GM21786 (cell line): Measurements from ENCODE around the gene LPA.
"Not testable (repeated sequence)": the region's sequence is repeated elsewhere in the genome, so short reads cannot be mapped to it uniquely, and the experiment has no call there.

ENCODE experiments used
- ATAC-seq: cut with Tn5 transposase; IDR thresholded peaks from one replicate; pipeline ENCODE4 v1.9.1; 2021; ENCODE audit not compliant: unreplicated experiment

LPA gene

DNA sequence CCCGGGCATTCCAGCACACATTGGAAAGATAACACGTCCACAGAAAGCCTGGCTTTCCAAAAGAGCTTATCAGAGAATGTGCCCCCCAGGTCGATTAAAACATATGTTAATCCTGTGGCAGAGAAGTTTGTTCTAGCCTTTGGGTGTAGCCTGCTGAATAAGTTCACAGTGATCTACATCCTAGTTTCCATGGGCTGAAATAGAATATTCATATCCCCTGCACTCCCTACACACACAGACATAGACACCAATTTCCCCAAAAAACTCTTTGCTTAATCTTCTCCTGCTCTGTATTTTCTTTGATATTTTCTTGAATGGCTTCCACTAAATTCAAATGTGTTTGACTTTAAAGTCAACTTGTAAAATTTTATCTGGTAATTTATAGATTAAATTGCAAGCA is 1.6 kb downstream of the LPA start:
- no peak for ATAC-seq

DNA sequence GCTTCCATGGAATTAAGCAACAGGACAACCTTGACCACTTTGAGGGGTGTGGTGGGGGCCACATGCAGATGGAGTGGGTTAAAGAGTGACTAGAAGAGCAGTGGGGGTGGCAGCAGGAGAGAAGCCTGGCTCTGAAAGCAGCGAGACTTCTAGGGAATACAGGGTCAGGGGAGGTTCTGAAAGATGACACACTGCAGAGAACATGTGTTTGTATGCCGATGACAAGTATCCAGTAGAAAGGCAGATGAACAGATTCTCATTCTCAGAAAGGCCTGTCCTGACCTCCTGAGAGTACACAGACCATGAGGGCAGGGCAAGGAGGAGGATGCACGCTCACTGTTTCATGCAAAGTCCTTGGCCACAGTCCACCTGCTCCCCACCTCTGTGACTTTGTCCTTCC is 2.9 kb downstream of the LPA start:
- no peak for ATAC-seq

DNA sequence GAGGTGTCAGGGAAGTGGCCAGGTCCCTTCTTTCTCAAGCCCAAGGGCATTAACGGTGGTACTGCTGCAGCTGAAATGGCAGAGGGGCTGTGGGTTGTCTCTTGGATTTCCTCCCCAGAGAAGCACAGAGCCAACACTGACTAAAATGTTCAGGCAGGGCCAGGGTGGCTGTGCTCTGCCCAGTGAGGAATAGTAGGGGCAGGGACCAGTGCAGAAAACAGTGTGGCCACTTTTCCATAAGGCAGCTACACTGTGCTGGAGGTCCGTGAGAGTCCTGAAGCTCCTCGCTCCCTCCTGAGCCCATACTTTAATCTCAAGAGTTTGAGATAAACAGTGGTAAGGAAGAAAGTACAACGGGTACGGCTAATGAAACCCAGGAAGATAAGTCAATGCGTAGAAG is 4.5 kb downstream of the LPA start:
- ATAC-seq: no peak

DNA sequence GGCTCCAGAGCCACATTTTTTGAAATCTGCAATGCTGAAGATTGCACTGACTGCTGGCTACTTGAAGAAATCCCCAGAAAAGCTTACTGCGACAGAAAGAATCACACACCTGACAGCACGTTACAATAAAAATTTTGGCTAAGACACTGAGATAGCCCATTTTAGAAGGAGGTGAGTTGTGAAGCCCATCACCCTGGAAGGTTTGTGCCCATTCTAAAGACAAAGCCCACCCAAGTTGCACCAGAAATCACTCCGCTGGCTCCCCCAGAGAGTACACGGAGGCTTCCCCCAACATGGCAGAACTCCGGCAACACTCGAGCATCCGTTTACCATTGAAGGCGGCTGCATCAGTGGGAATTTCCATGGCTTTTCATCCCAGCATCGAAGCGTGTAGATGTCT is 29.4 kb downstream of the LPA start:
- ATAC-seq: no peak

DNA sequence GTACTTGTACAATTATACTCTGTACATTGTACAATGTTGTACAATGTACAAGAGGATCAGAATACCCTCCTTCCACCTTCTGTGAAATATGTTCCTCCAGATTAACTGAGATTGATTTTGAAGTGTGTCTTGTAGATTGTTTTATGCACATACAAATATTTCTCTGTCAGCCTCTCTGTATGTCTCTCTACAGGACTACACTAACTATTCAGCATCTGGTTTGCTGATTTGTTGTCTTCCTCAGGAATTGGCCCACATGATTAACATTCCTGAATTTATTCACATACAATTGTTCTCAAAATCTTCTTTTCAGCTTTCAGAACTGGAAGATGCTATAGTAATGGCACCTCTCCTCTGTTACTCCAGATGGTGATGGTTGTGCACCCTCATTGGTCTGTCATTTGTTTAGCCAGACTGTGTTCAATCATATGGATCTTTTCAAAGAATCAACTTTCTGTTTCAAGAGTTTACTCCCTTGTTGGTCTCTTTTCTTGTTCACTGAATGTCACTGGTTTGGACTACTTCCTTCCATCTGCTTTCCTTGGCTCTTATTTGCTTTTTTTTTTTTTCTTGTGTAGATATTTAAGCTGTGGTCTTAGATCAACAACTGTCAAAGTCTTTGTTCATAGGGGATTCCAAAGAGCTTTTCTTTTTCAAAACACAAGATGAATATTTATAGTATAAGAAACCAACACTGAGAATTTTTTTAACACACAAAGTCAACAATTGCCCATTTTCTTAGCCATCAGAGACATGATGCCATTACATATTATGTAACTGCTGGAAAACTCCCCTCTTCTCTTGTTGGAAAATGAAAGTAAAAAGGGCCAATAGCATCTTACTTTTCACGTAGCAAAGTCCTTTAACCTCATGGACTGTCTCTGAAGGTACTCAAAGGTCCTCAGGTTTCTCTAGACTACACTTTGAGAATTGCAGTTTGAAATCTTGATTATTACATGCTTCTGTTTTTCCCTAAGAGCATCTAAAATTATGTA is 67.9 kb downstream of the LPA start:
- no peak for ATAC-seq

DNA sequence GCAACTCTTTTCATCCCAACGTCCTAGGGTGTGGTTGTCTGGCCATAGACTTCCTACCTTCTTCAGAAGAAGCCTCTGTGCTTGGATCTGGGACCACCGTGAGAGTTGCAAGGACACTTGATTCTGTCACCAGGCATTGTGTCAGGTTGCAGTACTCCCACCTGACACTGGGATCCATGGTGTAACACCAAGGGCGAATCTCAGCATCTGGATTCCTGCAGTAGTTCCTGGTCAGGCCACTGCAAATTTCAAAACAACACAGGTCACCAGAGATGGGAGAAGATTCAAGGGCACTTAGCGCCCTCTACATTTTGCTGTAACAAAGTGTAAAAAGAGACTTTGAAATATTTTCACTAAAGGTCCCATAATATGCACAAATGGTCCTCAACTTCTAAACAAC is 68.8 kb downstream of the LPA start:
- ATAC-seq: not testable (repeated sequence)

DNA sequence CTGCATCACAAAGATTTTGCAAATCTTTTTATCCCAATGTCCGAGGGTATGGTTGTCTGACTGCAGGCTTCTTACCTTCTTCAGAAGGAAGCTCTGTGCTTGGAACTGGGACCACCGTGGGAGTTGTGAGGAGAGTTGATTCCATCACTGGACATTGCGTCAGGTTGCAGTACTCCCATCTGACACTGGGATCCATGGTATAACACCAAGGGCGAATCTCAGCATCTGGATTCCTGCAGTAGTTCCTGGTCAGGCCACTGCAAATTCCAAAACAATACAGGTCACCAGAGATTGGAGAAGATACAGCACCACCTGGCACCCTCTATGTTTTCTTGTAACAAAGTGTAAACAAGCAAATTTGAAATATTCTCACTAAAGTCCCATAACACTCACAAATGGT is 77.7 kb downstream of the LPA start:
- ATAC-seq: no peak

DNA sequence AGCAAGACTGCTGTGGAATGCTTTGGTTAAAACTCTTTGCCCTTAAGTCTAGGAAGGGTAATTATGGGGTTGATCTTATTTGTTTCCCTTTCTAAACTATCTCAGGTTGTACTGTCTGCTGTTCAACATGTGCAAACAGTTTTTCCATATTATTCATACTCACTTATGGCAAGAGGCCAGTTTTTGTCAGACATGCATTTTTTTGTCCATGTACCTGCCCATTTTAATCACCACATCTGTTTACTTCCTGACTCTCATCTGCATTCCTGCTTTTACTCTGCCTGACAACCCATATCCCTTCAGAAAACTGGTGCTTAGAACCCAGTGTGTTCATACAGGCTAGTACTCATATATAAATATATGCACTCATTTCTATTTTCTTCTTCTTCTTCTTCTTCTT is 80.3 kb downstream of the LPA start:
- no peak for ATAC-seq

DNA sequence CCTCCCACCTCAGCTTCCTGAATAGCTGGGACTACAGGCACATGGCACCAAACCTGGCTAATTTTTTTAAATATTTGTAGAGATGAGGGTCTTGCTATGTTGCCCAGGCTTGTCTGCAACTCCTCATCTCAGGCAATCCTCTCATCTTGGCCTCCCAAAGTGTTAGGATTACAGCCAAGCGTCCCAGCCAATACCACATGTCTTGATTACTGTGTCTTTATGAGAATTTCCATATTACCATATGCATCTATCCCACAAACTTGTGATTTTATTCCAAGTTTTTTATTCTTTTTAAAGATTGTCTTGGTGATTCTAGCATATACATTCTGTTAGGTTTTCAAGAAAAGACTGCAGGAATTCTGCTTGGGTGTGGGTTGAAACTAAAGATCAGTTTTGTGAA is 82.7 kb downstream of the LPA start:
- no peak for ATAC-seq

DNA sequence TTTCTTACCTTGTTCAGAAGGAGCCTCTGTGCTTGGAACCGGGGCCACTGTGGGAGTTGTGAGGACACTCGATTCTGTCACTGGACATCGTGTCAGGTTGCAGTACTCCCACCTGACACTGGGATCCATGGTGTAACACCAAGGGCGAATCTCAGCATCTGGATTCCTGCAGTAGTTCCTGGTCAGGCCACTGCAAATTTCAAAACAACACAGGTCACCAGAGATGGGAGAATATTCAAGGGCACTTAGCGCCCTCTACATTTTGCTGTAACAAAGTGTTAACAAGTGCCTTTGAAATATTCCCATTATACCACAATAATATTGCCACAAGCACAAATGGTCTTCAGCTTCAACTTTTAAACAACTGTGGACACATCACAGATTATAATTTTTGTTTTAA is 85.6 kb downstream of the LPA start:
- ATAC-seq: not testable (repeated sequence)

DNA sequence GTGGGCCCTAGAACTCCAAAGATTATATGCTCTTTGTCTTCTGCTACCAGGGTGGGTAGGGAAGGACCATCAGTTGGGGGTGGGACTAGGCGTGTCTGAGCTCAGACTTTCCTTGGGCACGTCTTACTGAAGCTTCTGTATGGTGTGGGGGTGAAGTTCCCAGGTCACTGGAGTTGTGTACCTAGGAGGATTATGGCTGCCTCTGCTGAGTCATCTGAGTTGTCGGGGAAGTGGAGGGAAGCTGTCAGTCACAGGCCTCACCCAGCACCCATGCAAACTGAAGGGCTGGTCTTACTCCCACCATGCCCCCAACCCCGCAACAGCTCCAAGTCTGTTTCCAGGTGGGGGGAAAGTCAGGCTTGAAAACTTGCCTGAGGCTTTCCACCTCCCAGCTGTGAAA is 90.1 kb downstream of the LPA start:
- ATAC-seq: no peak

DNA sequence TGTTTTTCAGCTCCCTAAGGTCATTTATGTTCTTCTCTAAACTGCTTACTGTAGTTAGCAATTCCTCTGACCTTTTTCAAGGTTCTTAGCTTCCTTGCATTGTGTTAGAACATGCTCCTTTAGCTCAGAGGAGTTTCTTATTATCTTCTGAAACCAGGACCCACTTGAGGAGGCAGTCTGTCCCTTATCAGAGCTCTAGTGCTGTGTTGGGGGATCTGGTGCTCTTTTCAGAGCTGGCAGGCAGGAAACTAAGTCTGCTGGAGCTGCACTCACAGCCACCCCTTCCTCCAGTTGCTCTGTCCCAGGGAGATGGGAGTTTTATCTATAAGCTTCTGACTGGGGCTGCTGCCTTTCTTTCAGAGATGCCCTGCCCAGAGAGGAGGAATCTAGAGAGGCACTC is 92.9 kb downstream of the LPA start:
- not testable (repeated sequence) for ATAC-seq

DNA sequence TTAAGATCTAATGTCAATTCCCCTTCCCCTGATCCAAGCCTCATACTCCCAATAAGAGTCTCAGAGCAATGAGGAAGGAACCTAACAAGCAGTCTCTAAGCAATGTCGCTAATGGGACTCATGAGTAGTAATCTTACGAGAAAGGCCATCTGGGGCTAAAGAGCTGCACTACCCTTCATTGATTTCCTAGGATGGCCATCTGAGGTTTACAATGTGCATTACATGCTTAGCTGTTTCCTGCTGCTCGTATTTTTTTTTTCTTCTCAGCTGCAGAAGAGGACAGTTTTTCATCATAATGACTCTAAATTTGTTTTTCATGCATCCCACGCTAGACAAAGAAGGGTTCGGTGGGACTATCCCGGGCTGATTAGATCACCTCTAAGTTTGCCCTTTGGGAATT is 119.3 kb downstream of the LPA start:
- no peak for ATAC-seq

DNA sequence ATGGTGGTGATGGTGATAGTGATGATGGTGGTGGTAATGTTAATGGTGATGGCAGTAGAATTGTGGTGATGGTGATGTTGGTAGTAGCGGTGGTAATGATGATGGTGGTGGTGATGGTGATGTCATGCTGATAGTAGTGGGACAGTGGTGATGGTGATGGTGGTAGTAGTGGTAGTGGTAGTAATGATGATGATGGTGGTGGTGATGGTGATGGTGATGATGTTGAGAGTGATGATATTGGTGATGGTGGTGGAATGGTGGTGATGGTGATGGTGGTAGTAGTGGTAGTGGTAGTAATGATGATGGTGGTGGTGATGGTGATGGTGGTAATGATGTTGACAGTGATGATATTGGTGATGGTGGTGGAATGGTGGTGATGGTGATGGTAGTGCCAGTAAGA is 128.8 kb downstream of the LPA start:
- ATAC-seq: no peak

DNA sequence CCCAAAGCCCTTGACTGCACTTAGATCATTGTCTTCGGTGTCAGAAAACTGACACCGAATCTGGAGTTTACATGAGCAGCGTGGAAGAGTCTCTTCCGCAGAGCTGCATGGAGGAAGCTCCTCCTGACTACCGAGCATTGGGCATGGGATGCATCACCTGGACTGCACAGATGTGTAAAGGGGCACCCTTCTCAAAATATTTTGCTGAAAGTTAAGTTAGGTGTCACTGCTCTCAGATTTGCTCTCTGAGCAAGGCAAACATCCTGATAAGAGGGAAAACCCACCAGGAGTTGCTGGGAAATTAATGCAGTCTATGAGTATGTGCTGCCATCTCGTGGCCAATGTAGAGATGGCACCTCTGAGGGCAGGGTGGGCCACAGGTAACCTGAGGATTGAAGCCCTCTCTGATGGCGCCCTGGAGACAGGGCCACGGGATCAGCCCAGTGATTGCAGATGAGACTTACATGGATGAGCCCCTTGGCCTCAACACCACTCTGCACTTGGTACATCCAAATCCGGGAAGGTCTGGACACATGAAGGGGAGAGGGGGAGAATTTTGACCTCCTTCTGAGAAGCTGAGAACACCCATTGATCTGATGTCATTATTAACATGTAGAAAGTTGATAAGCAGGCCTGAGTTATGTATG is 129.9 kb downstream of the LPA start:
- peak; percentile 80 for ATAC-seq

DNA sequence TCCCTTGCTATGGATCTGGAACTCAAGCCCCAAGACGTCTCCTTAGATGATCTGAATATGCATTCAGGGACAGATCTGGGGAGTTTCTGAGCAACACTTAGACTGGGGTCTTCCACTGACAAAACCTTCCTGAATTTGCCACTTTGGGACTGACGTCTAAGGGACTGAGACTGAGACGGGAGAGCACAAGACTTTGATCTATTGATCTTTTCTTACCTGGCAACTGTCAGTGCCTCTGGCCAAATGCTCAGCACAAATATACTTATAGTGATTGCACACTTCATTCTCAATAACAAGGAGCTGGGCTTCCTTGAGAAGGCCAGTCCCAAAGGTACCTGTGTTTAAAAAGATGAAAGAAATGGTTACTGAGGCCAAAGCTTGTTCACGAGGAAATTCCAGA is 131.8 kb downstream of the LPA start:
- ATAC-seq: no peak

DNA sequence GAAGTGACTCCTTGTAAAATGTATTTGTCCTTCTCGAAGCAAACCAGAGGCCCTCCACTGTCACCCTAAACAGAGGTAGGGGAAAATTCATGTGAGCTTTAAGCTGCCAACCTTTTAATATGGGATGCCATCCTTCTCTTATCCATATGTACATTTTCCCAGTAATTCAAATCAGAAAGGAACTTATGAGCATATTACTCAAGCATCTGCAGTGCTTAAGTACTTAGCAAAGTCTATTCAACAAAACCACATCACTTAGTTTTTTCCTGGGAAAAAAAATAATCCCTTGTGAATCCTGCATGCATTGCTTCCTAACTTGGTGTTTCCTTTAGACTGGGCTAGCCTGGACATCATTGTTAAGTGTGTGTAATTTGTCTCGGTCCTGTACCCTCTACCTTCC is 132.2 kb downstream of the LPA start:
- no peak for ATAC-seq

DNA sequence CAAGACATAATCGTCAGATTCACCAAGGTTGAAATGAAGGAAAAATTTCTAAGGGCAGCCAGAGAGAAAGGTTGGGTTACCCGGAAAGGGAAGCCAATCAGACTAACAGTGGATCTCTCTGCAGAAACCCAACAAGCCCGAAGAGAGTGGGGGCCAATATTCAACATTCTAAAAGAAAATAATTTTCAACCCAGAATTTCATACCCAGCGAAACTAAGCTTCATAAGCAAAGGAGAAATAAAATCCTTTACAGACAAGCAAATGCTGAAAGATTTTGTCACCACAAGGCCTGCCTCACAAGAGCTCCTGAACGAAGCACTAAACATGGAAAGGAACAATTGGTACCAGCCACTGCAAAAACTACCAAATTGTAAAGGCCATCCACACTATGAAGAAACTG is 134.6 kb downstream of the LPA start:
- not testable (repeated sequence) for ATAC-seq

DNA sequence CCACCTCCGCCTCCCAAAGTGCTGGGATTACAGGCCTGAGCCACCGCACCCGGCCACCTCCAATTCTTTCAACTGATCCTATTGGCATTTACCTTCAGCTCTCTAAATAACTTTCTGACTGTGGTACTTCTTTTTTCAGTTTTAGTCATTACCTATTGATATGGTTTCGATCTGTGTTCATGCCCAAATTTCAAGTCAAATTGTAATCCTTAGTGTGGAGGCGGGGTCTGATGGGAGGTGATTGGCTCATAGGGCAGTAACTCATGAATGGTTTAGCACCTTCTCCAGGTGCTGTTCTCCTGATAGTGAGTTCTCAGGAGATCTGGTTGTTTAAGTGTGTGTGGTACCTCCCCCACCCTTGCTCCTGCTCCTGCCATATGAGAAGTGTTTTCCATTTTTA is 140.9 kb downstream of the LPA start:
- ATAC-seq: no peak

DNA sequence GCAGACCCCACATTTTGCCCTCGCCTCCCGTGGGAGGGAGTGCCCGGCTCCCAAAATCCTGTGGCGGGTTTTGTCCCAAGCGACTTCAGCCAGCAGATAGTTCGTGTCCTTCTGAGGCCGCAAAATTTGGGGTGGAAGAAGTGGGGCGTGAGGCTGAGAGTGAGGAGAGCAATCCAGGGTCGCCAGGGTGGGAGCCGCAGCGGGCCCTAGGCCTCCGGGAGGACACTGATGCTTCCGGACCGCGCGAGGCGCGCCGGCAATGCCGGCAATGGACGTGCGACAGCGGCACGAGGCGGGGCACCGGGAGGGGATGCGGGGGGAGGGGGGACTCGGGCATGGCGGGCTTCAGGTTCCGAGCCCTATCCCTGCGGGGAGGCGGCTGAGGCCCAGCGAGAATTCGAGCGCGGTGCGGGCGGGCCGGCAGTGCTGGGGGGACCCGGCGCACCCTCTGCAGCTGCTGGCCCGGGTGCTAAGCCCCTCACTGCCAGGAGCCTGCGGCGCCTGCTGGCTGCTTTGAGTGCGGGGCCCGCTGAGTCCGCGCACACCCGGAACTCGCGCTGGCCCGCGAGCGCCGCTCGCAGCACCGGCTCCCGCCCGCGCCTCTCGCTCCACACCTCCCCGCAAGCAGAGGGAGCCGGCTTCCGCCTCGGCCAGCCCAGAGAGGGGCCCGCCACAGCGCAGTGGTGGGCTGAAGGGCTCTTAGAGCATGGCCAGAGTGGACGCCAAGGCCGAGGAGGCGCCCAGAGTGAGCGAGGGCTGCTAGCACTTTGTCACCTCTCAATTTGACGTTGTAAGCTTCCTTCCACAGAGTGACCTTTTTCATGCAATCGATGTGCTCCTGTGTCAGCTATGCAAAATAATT is 143.8 kb downstream of the LPA start:
- ATAC-seq: peak; percentile 65

DNA sequence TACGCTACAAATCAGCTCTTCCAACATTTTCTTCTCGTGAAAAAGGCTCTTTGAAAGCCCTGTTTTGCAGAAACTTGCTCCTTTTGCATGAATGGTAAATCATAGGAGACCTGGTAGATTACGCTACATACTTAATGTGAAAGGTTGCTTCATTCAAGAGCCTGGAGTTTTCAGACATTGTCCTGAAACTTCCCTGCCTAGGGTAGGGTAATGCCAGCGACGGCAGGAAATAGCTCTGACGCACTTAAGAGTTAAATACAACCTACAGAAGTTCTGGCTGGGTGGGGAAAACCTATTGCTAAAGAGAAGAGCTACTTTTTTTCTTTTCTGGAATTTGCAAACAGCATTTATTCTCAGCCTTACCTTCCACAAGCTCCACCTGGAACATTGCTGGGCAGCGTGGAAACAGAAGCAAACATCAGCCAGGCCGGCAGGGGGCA is 144.5 kb downstream of the LPA start:
- ATAC-seq: peak; percentile 86
